Left colon (tissue), 2 donors: Measurements from ENCODE around the gene MED12L. TPM values are rescaled to one million over a fixed set of nuclear protein-coding genes. Genes with fewer than 3 reads are reported as not detected.
A peak's percentile ranks its signal among the peaks of the same experiment; 100 is the strongest.
"Not testable (repeated sequence)": the region's sequence is repeated elsewhere in the genome, so short reads cannot be mapped to it uniquely, and the experiment has no call there.

Source experiments
- ATAC-seq: fragments of 200-7000 bp; cut with Tn5 transposase; one replicate; pipeline ENCODE4 v1.9.1; 2020; ENCODE audit warnings: mild to moderate bottlenecking, moderate library complexity
- DNase-seq, 2 donors: peaks; one replicate each; pipeline ENCODE4 v3.0.0-alpha.2; 2020
- intact Hi-C, 2 donors: fragments of 100-400 bp; cut with DNase I in 1 of 2; cut with micrococcal nuclease in 1 of 2; formaldehyde crosslinking; loops; one replicate each; pipeline versions ENCODE4 v1.11.2 to v1.14.0; 2022; cut with DNase I, micrococcal nuclease
- total RNA-seq, 2 donors: library from RNA; stranded (reverse); fragmentation: NEBNext Ultra II Directional; extraction: Animal tissue kit (Norgen Biotek cat#: 25700); gene quantifications; one replicate each; pipeline ENCODE4 v1.2.1, GENCODE V29; 2021
- donor health status: DM: no; HTN: no; CAD: no.
- donor health status: DM: yes; HTN: yes; CAD: no.

The MED12L gene
- total RNA-seq, 2 donors from 2014 or later, result 0.37 to 0.45 TPM

DNA sequence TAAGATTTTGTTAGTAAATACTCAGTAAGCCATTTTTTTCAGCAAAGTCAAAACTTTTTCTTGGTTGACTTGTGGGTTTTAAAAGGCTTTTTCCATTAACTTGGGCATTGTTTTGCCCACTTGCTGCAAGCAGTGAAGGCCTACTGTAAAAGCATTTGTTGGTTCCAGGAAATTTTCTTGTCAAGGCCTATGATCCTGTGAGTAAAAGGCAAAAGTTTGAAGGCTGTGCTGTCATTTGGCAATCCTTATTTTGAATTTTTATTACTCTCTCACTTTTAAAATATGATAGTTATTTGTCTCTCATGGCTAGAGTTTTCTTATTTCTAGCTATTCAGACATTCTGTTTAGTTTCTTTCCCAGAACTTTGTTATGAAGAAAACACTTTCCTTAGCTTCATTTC is 286.1 kb downstream of the MED12L start:
- no peak for DNase-seq
- ATAC-seq, result no peak
- intact Hi-C loops, result no loop called here

DNA sequence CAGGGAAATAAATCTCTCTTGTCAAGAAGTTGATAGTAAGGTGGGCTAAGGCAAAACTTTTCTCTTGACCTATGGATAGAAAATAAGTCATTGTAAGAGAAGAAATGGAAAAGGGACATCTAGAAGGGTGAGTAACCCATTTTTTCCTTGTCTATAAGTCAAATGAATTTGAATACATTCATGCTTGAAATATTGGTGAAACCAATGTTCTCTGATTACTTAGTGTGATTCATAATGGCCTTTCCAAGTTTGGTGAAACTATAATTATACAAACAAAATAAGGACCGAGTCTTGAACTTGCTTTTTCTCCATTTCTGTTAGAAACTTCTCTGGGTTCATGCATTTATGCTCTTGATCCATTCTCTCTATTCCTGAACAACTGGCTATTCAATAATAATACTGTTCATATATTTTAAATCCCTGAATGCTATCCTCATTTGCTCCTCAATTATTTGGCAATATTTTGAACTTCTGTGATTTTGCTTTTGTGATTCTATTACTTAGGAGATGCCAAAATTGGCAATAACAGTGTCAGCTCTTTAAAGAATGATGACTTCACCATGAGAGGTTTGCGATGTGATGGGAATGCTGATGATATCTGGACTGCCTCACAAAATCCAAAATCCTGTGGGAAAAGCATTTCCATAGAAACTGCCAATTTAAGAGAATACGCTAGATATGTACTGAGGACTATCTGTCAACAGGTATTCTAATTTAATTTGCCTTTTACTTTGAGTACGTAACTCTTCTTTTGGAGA is 286.8 kb downstream of the MED12L start:
- no peak for DNase-seq
- no peak for ATAC-seq
- intact Hi-C loops, result no loop called here

GRCh38 chr3:151377768-151378385 is 292.4 kb downstream of the MED12L start:
- intact Hi-C loops, result no loop called here
- no peak for ATAC-seq

GRCh38 chr3:151379083-151379734 is 293.7 kb downstream of the MED12L start:
- ATAC-seq (no peak), DNase-seq (peak in 1 of 2 donors; percentile 25)
- intact Hi-C loops, result no loop called here

More at GRCh38 chr3:151377768-151378385, 292.4 kb downstream of the MED12L start:
- DNase-seq, result no peak

DNA sequence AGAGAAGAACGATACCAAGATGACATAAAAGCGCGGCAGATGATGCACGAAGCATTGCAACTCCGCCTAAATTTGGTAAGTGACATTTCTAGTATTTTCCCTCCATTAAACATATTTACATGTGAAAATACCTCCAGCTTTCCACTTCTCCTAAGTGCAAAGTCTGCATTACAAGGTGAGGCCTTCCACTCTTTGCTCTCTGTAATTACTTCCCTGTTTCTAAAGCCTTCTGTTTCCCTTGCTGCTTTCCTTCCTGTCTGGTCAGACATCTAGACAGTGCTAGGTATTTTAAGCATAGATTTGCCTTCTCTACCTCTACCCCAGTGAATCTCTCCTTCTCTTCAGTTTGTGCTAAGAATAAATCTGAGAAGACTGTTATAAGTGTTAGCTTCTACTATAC is 297.2 kb downstream of the MED12L start:
- intact Hi-C loops, result no loop called here
- DNase-seq, result no peak
- ATAC-seq, result peak; percentile 99

GRCh38 chr3:151383111-151383510 is 297.6 kb downstream of the MED12L start:
- DNase-seq (peak in 1 of 2 donors; percentile 10), ATAC-seq (peak; percentile 33)
- intact Hi-C loops, result no loop called here

GRCh38 chr3:151383956-151384355 is 298.5 kb downstream of the MED12L start:
- intact Hi-C loops, result no loop called here
- ATAC-seq, result no peak
- DNase-seq, result no peak

DNA sequence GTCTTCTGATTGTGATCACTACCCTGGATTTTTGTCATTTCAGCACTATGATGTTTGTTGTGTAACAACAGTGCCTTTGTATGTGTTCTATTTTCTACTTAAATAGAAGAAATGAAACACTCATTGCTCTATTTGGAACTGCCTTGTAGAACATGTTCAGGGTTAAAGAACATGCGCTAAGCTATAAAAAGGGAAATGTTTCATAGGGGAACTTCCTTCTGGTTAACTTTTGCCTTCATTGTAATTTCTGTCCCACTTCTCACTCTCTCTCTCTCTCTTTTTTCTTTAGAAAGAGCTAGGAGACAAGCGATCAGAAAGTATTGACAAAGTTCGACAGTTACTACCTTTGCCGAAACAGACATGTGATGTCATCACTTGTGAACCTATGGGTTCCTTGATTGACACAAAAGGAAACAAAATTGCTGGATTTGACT is 299.3 kb downstream of the MED12L start, which contains the start of gene P2RY12:
TSS of gene P2RY12 (minus strand) at position 13 of the 434 bp plus-strand sequence. CDS start 45,908 bp downstream, outside the sequence.
- intact Hi-C loops, result no loop called here
- ATAC-seq (peak; percentile 18), DNase-seq (no peak)

DNA sequence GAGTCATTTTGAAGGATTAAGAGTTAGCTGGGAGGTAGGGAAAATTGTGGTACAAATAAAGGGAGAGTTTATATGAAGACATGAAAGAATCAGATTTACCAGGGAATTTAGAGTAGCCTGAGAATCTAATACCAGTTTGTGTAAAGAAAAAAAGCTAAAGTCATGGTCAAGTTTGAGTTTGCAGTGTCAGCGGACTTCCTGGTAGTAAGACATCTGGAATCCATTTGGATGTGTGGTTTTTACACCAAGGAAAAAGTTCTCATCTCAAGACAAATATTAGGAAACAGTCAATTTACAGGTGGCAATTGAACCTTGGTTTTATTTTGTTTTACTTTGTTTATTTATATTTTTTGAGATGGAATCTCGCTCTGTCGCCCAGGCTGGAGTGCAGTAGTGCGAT is 300.6 kb downstream of the MED12L start:
- intact Hi-C loops, result no loop called here
- no peak for ATAC-seq

DNA sequence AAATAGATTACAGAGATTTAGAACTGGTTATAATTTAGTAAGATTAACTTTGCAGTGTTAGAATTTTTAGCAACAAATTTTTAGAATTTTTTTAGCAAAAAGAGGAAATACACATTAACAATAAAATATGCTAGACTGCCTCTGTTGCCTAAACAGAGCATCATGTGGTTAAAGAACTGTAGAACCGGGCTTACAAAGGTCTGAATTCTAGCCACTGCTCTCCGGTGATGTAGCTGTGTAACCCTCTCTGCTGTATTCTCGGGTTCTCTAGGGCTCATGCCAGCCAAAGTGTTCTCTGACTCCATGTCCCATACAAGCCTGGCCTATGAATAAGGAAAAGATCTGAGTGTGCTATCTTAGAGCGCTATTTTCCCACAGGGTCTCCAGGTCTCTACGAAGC is 302.0 kb downstream of the MED12L start:
- DNase-seq (no peak), ATAC-seq (no peak)
- intact Hi-C loops, result no loop called here

More for the DNA sequence above, 300.6 kb downstream of the MED12L start:
- DNase-seq, result no peak

GRCh38 chr3:151387842-151388241 is 302.4 kb downstream of the MED12L start:
- ATAC-seq, result no peak
- peak in 1 of 2 donors; percentile 8 for DNase-seq
- intact Hi-C loops, result no loop called here

DNA sequence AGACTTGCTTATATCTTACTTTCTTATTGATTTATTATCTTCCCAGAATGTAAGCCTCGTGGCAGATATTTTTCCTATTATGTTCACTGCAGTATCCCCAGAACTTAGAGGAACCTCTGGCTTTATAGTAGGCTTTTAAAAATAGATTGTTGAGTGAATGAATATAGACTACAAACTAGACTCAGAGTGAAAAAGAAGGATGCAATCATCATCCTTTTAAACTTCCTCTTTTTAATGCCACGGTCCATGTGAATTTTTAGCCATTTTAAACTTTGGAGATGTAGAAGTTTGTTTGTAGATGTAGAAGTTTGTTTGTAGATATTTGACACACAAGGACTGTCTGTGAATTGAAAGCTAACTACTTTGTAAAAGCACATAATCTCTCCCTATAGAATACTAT is 306.3 kb downstream of the MED12L start:
- intact Hi-C loops, result no loop called here
- ATAC-seq (no peak), DNase-seq (no peak)

GRCh38 chr3:151392191-151392590 is 306.7 kb downstream of the MED12L start:
- intact Hi-C loops, DNase-seq: not testable (repeated sequence)
- peak; percentile 46 for ATAC-seq

- DNase-seq (no peak), ATAC-seq (no peak)
- intact Hi-C loops, result no loop called here
Measured at GRCh38 chr3:151393146-151393830, 307.8 kb downstream of the MED12L start.

DNA sequence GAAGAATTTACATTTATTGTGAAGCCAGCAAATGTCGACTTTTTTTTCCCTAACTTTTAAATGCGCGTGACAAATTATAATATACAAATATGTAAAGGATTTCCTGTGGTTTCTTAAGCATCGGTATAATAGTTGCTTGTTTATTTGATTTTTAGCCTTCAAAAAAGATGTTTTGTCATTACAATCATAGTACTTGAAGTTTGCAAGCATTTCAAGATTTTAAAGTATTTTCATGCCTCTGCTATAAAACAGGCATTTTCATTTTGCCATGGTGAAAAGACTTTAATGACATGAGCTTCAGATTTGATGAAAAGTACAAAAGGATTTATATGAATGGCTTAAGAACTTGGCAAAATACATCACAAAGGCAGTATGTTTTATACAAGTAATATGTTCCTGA is 308.5 kb downstream of the MED12L start:
- intact Hi-C loops, result no loop called here
- ATAC-seq, result no peak
- DNase-seq, result no peak

GRCh38 chr3:151394611-151395010 is 309.1 kb downstream of the MED12L start:
- intact Hi-C loops, result no loop called here
- no peak for DNase-seq
- no peak for ATAC-seq

DNA sequence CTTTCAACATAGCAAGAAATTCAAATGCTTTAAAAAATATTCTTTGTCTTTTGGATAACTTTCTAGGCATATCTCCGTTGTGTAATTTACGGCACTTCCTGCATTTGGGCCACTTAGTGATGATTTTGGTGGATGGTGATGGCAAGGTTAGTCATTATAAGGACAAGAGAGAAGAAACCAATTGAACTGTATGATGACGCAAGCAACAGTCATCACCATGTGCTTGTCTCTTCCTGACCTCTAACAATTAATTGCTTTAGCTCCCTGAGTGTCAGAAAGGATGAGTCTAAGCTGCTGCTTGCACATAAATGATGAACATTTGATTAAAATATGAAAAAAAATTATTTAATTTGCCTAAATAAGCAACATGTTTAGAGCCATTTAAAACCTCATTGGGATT is 310.3 kb downstream of the MED12L start:
- intact Hi-C loops, result no loop called here
- ATAC-seq (no peak), DNase-seq (no peak)

GRCh38 chr3:151398895-151399294 is 313.4 kb downstream of the MED12L start:
- DNase-seq (no peak), ATAC-seq (no peak)
- intact Hi-C loops, result no loop called here

DNA sequence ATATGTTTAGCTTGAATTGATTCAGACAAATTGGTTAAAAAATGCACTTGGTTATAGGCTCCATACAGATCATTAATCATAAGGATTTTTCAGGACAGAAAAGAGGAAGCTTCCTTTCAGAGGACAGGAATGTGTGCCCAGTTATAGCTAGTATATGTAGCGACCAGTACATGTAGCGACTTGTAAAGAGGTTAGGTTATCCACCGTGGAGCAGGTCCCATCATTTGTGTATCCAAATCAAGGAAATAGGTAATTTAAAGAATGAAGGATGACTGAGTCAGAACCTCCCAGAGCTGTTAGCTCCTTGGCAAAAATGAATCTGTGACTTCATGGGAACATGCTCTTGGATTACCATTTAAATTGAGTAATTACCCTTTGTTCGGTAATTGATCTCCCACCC is 314.9 kb downstream of the MED12L start:
- ATAC-seq (no peak), DNase-seq (no peak)
- intact Hi-C loops, result no loop called here
